ENCODE results near the gene LAMTOR5.
"Not testable (repeated sequence)": the region's sequence is repeated elsewhere in the genome, so short reads cannot be mapped to it uniquely, and the experiment has no call there.

Gene LAMTOR5

GRCh38 chr1:110418729-110419128 is 11.2 kb upstream of the LAMTOR5 start:
- no peak for DNase-seq
- ATAC-seq (replicated peaks), result no peak
- Mint-ChIP-seq H3K4me1 (peaks cover 0 to 2% of the 10 kb centered on the region in 2 donors), H3K36me3 (peaks cover 4% of the 10 kb centered on the region in 2 donors), H3K27ac (no peak overlapping the region), H3K9me3 (peaks cover 3 to 6% of the 10 kb centered on the region in 2 donors), H3K27me3 (peaks cover 0 to 3% of the 10 kb centered on the region in 2 donors), H3K4me3 (no peak overlapping the region)

- not testable (repeated sequence) for DNase-seq, H3K27me3 Mint-ChIP-seq, H3K27ac Mint-ChIP-seq, H3K36me3 Mint-ChIP-seq, H3K9me3 Mint-ChIP-seq
- peak; percentile 33 to 59 for ATAC-seq (replicated peaks)
- Mint-ChIP-seq H3K4me3 (peak overlapping the region; percentile 56 to 62), H3K4me1 (peaks cover 13 to 26% of the 10 kb centered on the region in 2 donors)
Measured at GRCh38 chr1:110413045-110413444, 5.6 kb upstream of the LAMTOR5 start.

GRCh38 chr1:110412576-110412975 is 5.1 kb upstream of the LAMTOR5 start:
- Mint-ChIP-seq H3K9me3 (no peaks in the 10 kb centered on the region), H3K36me3 (peaks cover 0 to 3% of the 10 kb centered on the region in 2 donors), H3K27ac (no peak overlapping the region), H3K4me3 (peak overlapping the region; percentile 56 to 62), H3K4me1 (peaks cover 18 to 31% of the 10 kb centered on the region in 2 donors), H3K27me3 (no peaks in the 10 kb centered on the region)
- ATAC-seq (replicated peaks) (peak; percentile 69 to 75), DNase-seq (peak; percentile 52)

GRCh38 chr1:110411173-110411735 is 3.8 kb upstream of the LAMTOR5 start:
- no peak for DNase-seq
- Mint-ChIP-seq H3K4me3 (no peak overlapping the region), H3K4me1 (peaks cover 18 to 33% of the 10 kb centered on the region in 2 donors), H3K36me3 (peaks cover 3 to 6% of the 10 kb centered on the region in 2 donors), H3K27me3 (no peaks in the 10 kb centered on the region), H3K9me3 (no peaks in the 10 kb centered on the region), H3K27ac (no peak overlapping the region)
- ATAC-seq (replicated peaks), result no peak

GRCh38 chr1:110409316-110409715 is 1.8 kb upstream of the LAMTOR5 start:
- DNase-seq (no peak), ATAC-seq (replicated peaks) (no peak)
- Mint-ChIP-seq H3K4me3 (peak overlapping the region in 1 of 2 donors; percentile 17), H3K4me1 (peaks cover 20 to 37% of the 10 kb centered on the region in 2 donors), H3K27ac (no peak overlapping the region), H3K9me3 (no peaks in the 10 kb centered on the region), H3K36me3 (peaks cover 3 to 9% of the 10 kb centered on the region in 2 donors), H3K27me3 (no peaks in the 10 kb centered on the region)

GRCh38 chr1:110408488-110408887 is 994 bp upstream of the LAMTOR5 start:
- H3K4me3 Mint-ChIP-seq, result peak overlapping the region; percentile 53 to 98
- peak overlapping the region; percentile 42 for H3K27ac Mint-ChIP-seq
- H3K27me3 Mint-ChIP-seq, result no peaks in the 10 kb centered on the region
- H3K9me3 Mint-ChIP-seq, result no peaks in the 10 kb centered on the region
- DNase-seq (no peak), ATAC-seq (replicated peaks) (no peak)
- peaks cover 3 to 11% of the 10 kb centered on the region in 2 donors for H3K36me3 Mint-ChIP-seq
- peaks cover 18 to 37% of the 10 kb centered on the region in 2 donors for H3K4me1 Mint-ChIP-seq

GRCh38 chr1:110406407-110406806 is 1.1 kb downstream of the LAMTOR5 start:
- peaks cover 5 to 11% of the 10 kb centered on the region in 2 donors for H3K36me3 Mint-ChIP-seq
- peaks cover 14 to 22% of the 10 kb centered on the region in 2 donors for H3K4me1 Mint-ChIP-seq
- H3K4me3 Mint-ChIP-seq, result peak overlapping the region; percentile 97 to 98
- not testable (repeated sequence) for H3K9me3 Mint-ChIP-seq; DNase-seq; ATAC-seq (replicated peaks); H3K27me3 Mint-ChIP-seq
- H3K27ac Mint-ChIP-seq, result peak overlapping the region; percentile 99

GRCh38 chr1:110404401-110404800 is 3.1 kb downstream of the LAMTOR5 start:
- Mint-ChIP-seq H3K27ac (peak overlapping the region; percentile 39), H3K9me3 (no peaks in the 10 kb centered on the region), H3K27me3 (no peaks in the 10 kb centered on the region), H3K36me3 (peaks cover 10 to 11% of the 10 kb centered on the region in 2 donors), H3K4me3 (no peak overlapping the region), H3K4me1 (peaks cover 14 to 21% of the 10 kb centered on the region in 2 donors)
- ATAC-seq (replicated peaks), result no peak
- DNase-seq, result no peak

- no peaks in the 10 kb centered on the region for H3K9me3 Mint-ChIP-seq
- no peak for ATAC-seq (replicated peaks)
- no peaks in the 10 kb centered on the region for H3K27me3 Mint-ChIP-seq
- H3K27ac Mint-ChIP-seq, result peak overlapping the region; percentile 5
- H3K36me3 Mint-ChIP-seq, result peaks cover 10 to 13% of the 10 kb centered on the region in 2 donors
- H3K4me3 Mint-ChIP-seq, result no peak overlapping the region
- peaks cover 12 to 15% of the 10 kb centered on the region in 2 donors for H3K4me1 Mint-ChIP-seq
- no peak for DNase-seq
Measured at GRCh38 chr1:110403805-110404204, 3.7 kb downstream of the LAMTOR5 start.

- not testable (repeated sequence) for ATAC-seq (replicated peaks); H3K4me3 Mint-ChIP-seq
Measured at GRCh38 chr1:110396259-110396958, 11.1 kb downstream of the LAMTOR5 start.

GRCh38 chr1:110394493-110394820 is 13.0 kb downstream of the LAMTOR5 start:
- no peaks in the 10 kb centered on the region for H3K27me3 Mint-ChIP-seq
- peak overlapping the region; percentile 6 for H3K27ac Mint-ChIP-seq
- H3K4me1 Mint-ChIP-seq, result no peaks in the 10 kb centered on the region
- no peak overlapping the region for H3K4me3 Mint-ChIP-seq
- H3K9me3 Mint-ChIP-seq, result no peaks in the 10 kb centered on the region
- H3K36me3 Mint-ChIP-seq, result peaks cover 29 to 45% of the 10 kb centered on the region in 2 donors
- DNase-seq (no peak), ATAC-seq (replicated peaks) (no peak)

More at GRCh38 chr1:110396259-110396958, 11.1 kb downstream of the LAMTOR5 start:
- not testable (repeated sequence) for H3K9me3 Mint-ChIP-seq, H3K27me3 Mint-ChIP-seq, H3K4me1 Mint-ChIP-seq, H3K27ac Mint-ChIP-seq, DNase-seq
- peaks cover 34 to 38% of the 10 kb centered on the region in 2 donors for H3K36me3 Mint-ChIP-seq

GRCh38 chr1:110393691-110394492 is 13.6 kb downstream of the LAMTOR5 start:
- no peaks in the 10 kb centered on the region for H3K4me1 Mint-ChIP-seq
- peaks cover 29 to 44% of the 10 kb centered on the region in 2 donors for H3K36me3 Mint-ChIP-seq
- no peak overlapping the region for H3K27ac Mint-ChIP-seq
- DNase-seq (no peak), ATAC-seq (replicated peaks) (no peak)
- no peaks in the 10 kb centered on the region for H3K27me3 Mint-ChIP-seq
- no peak overlapping the region for H3K4me3 Mint-ChIP-seq
- H3K9me3 Mint-ChIP-seq, result no peaks in the 10 kb centered on the region

- ATAC-seq (replicated peaks) (no peak), DNase-seq (no peak)
- H3K36me3 Mint-ChIP-seq, result peaks cover 28 to 39% of the 10 kb centered on the region in 2 donors
- H3K4me3 Mint-ChIP-seq, result no peak overlapping the region
- no peaks in the 10 kb centered on the region for H3K4me1 Mint-ChIP-seq
- no peaks in the 10 kb centered on the region for H3K27me3 Mint-ChIP-seq
- no peaks in the 10 kb centered on the region for H3K9me3 Mint-ChIP-seq
- no peak overlapping the region for H3K27ac Mint-ChIP-seq
Measured at GRCh38 chr1:110393286-110393685, 14.2 kb downstream of the LAMTOR5 start.

- Mint-ChIP-seq H3K27ac (no peak within 1 kb of the TSS), H3K27me3 (no peaks in the 10 kb centered on the region), H3K4me1 (peaks cover 17 to 21% of the 10 kb centered on the region in 2 donors), H3K36me3 (peaks cover 24 to 34% of the 10 kb centered on the region in 2 donors), H3K9me3 (no peaks in the 10 kb centered on the region), H3K4me3 (no peak within 1 kb of the TSS)
- ATAC-seq (replicated peaks) (no peak), DNase-seq (no peak)
Measured at GRCh38 chr1:110390692-110391245, 16.7 kb downstream of the LAMTOR5 start, which contains the start of gene SLC16A4. Gene SLC16A4 (minus strand): TSS chr1:110391026. CDS start chr1:110389323, 1,703 bp downstream.

All from stimulated activated naive B cell treated with anti-CD40 and anti-IgM and Interleukin-4, amounts not matched to agents 10 μg/mL and 1 μg/mL and 100 μg/mL, for 72 hours (primary cell).